Keratinocyte (primary cell): ENCODE data around the gene EVI5L. TPM values are rescaled to one million over a fixed set of nuclear protein-coding genes. Genes with fewer than 3 reads are reported as not detected.

Experiments
- DNase-seq: peaks from one replicate; pipeline ENCODE4 v3.0.0-alpha.2; 2011; ENCODE audit warnings: low read depth, missing footprints, low spot score
- FAIRE-seq: peaks from 2 replicates; lab custom pipeline; 2011; peaks lifted over from hg19 to GRCh38; lab: Jason Lieb, UNC
- H2AFZ ChIP-seq: 2 replicates; pipeline ENCODE4 v1.6.0; 2012; ENCODE audit warnings: low read length, control low read depth, inconsistent platforms; ENCODE audit not compliant: control insufficient read depth
- H3K27ac ChIP-seq: 2 replicates; pipeline ENCODE4 v1.5.1; 2011; ENCODE audit warnings: low read length; ENCODE audit not compliant: control insufficient read depth, insufficient read depth
- H3K27me3 ChIP-seq: 3 replicates; pipeline ENCODE4 v1.6.0; 2011; ENCODE audit warnings: low read length; ENCODE audit not compliant: control insufficient read depth, insufficient read depth; ENCODE audit errors: extremely low read depth
- H3K36me3 ChIP-seq, 2 experiments: 2 replicates in 1 of 2; 3 replicates in 1 of 2; pipeline ENCODE4 v1.5.1; 2011; ENCODE audit warnings: low read length in 2 of 2, mild to moderate bottlenecking in 1 of 2; ENCODE audit not compliant: control insufficient read depth in 2 of 2, insufficient read depth in 2 of 2; ENCODE audit errors: extremely low read depth in 1 of 2
- H3K4me1 ChIP-seq: 3 replicates; pipeline ENCODE4 v1.5.1; 2011; ENCODE audit warnings: low read length; ENCODE audit not compliant: control insufficient read depth, insufficient read depth; ENCODE audit errors: extremely low read depth
- H3K4me2 ChIP-seq: 3 replicates; pipeline ENCODE4 v1.6.0; 2011; ENCODE audit warnings: low read depth, low read length; ENCODE audit not compliant: control insufficient read depth, insufficient read depth; ENCODE audit errors: extremely low read depth
- H3K4me3 ChIP-seq, 3 experiments: fragments of 200-600 bp in 1 of 3; sonication (generic) in 1 of 3; 2 replicates in 2 of 3; 3 replicates in 1 of 3; pipeline ENCODE4 v1.5.1; 2011 to 2016; ENCODE audit warnings: low read length in 3 of 3, mild to moderate bottlenecking in 3 of 3, control low read depth in 2 of 3, inconsistent platforms in 1 of 3, low read depth in 1 of 3, mixed read lengths in 1 of 3, mixed run types in 1 of 3, moderate library complexity in 1 of 3; ENCODE audit not compliant: control insufficient read depth in 2 of 3, insufficient read depth in 2 of 3; ENCODE audit errors: extremely low read depth in 1 of 3
- H3K79me2 ChIP-seq: 2 replicates; pipeline ENCODE4 v1.6.0; 2012; ENCODE audit warnings: low read length; ENCODE audit not compliant: control insufficient read depth, insufficient read depth
- H3K9ac ChIP-seq: 3 replicates; pipeline ENCODE4 v1.6.0; 2011; ENCODE audit warnings: low read length; ENCODE audit not compliant: control insufficient read depth, insufficient read depth; ENCODE audit errors: extremely low read depth
- H3K9me1 ChIP-seq: 3 replicates; pipeline ENCODE4 v1.6.0; 2011; ENCODE audit warnings: low read length; ENCODE audit not compliant: control insufficient read depth, insufficient read depth; ENCODE audit errors: extremely low read depth
- H3K9me3 ChIP-seq: 2 replicates; pipeline ENCODE4 v1.5.1; 2012; ENCODE audit warnings: low read depth, low read length; ENCODE audit not compliant: control insufficient read depth
- H4K20me1 ChIP-seq: 3 replicates; pipeline ENCODE4 v1.6.0; 2011; ENCODE audit warnings: low read length; ENCODE audit not compliant: control insufficient read depth, insufficient read depth; ENCODE audit errors: extremely low read depth
- EZH2 ChIP-seq: IDR thresholded peaks from one replicate; pipeline ENCODE4 v1.6.1; 2012; ENCODE audit warnings: inconsistent platforms, mild to moderate bottlenecking, low read length, moderate library complexity
- dilution Hi-C: fragments of 300-500 bp; cut with MboI; formaldehyde crosslinking; loops from one replicate; pipeline ENCODE4 v1.7.0; 2020; ENCODE audit warnings: low sequenced_read_pairs; ENCODE audit not compliant: extremely low pct_ligation_motif_present
- polyA plus RNA-seq, 5 experiments: library from polyadenylated mRNA; depleted of rRNA in 3 of 5; stranded (reverse) in 3 of 5; stranded (forward) in 1 of 5; unstranded in 1 of 5; fragments of >200 nt; gene quantifications; 1 replicate in 1 of 5; 2 replicates in 3 of 5; 3 replicates in 1 of 5; pipeline versions ENCODE4 v1.2.1 to v1.2.3, GENCODE V29; 2011 to 2012; ENCODE audit warnings: missing spikeins in 2 of 5, low read depth in 1 of 5, low replicate concordance in 1 of 5
- TF ChIP-seq, protein P1 (sequence below), 3 experiments: IDR thresholded peaks in 1 of 3; conservative IDR thresholded peaks in 1 of 3; optimal IDR thresholded peaks in 1 of 3; 2 replicates in 2 of 3; 3 replicates in 1 of 3; pipeline versions ENCODE3 to v1.5.1; 2011; ENCODE audit warnings: low read length in 3 of 3, mild to moderate bottlenecking in 3 of 3, moderate library complexity in 2 of 3, control low read depth in 1 of 3, inconsistent platforms in 1 of 3; ENCODE audit not compliant: insufficient read depth in 2 of 3; ENCODE audit errors: extremely low read depth in 1 of 3

The EVI5L gene
- polyA plus RNA-seq, 1 donor (not counting 4 experiments of a cell fraction or from before 2014, with no cell fraction given): 7.5 TPM

DNA sequence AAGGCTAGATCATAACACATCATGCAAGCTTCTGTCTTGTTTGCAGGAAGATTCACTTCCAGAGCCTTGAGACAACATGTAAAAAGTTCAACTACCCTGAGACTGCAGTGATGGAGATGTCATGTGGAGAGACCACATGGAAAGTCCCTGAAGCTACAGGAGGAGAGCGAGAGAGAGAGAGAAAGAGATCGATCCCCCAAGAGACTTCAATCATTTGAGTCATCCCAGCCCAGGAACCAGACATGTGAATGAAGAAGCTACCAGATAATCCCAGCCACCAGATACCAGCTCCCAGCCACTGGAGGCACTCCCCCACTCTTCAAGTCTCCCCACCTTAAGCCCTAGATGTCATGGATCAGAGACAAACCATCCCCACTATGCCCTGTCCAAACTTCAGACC lies 10.7 kb upstream of the EVI5L start:
- Histone ChIP-seq H3K79me2 (no peaks in the 10 kb centered on the region), H4K20me1 (no peaks in the 10 kb centered on the region), H3K9me1 (no peaks in the 10 kb centered on the region), H3K4me3 (no peak overlapping the region), H3K9ac (no peak overlapping the region), H3K27me3 (no peaks in the 10 kb centered on the region), H3K4me2 (no peak overlapping the region), H3K4me1 (peaks cover 7% of the 10 kb centered on the region), H3K9me3 (peaks cover 2% of the 10 kb centered on the region), H3K27ac (no peak overlapping the region), H2AFZ (no peak overlapping the region), H3K36me3 (no peaks in the 10 kb centered on the region)
- no peak for FAIRE-seq
- dilution Hi-C loops: no loop called here
- DNase-seq: no peak
- TF ChIP-seq, protein P1, sequence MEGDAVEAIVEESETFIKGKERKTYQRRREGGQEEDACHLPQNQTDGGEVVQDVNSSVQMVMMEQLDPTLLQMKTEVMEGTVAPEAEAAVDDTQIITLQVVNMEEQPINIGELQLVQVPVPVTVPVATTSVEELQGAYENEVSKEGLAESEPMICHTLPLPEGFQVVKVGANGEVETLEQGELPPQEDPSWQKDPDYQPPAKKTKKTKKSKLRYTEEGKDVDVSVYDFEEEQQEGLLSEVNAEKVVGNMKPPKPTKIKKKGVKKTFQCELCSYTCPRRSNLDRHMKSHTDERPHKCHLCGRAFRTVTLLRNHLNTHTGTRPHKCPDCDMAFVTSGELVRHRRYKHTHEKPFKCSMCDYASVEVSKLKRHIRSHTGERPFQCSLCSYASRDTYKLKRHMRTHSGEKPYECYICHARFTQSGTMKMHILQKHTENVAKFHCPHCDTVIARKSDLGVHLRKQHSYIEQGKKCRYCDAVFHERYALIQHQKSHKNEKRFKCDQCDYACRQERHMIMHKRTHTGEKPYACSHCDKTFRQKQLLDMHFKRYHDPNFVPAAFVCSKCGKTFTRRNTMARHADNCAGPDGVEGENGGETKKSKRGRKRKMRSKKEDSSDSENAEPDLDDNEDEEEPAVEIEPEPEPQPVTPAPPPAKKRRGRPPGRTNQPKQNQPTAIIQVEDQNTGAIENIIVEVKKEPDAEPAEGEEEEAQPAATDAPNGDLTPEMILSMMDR (optimal IDR thresholded peaks at IDR 0.05 in 1 of 3, IDR thresholded peaks at IDR 0.05 in 1 of 3, conservative IDR thresholded peaks at IDR 0.05 in 1 of 3; ENCODE audit: extremely low read depth in 1 of 3, insufficient read depth in 2 of 3, low read length in 3 of 3): no peak
- no peak for TF ChIP-seq EZH2

DNA sequence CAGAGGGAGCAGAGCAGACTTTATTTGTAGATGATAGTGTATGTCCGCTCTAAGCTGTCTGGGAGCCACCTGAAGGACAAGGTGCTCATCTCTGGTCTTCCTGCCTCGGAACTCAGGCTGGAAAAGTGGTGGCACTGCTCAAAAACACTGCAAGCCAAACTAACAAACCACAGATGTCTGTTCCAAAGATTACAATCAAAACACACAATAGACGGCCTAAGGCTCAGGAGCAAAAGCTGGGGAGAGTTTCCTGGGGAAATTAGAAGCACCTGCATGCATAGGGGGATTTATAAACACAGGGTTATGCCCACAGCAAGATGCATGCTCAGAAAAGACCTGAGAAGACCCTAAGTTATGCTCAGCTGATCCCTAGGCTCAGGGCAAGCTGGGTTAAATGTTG lies 9.4 kb upstream of the EVI5L start:
- dilution Hi-C loops: no loop called here
- FAIRE-seq: no peak
- no peaks in the 10 kb centered on the region for H3K9me1 ChIP-seq

More for the DNA sequence above, 9.4 kb upstream of the EVI5L start:
- peaks cover 2% of the 10 kb centered on the region for H3K9me3 ChIP-seq
- no peak overlapping the region for H3K9ac ChIP-seq
- H3K4me3 ChIP-seq: no peak overlapping the region
- no peaks in the 10 kb centered on the region for H3K36me3 ChIP-seq
- peaks cover under 1% of the 10 kb centered on the region for H3K4me1 ChIP-seq
- H2AFZ ChIP-seq: no peak overlapping the region
- no peak overlapping the region for H3K4me2 ChIP-seq
- no peak for DNase-seq
- TF ChIP-seq, protein P1 (optimal IDR thresholded peaks at IDR 0.05 in 1 of 3, IDR thresholded peaks at IDR 0.05 in 1 of 3, conservative IDR thresholded peaks at IDR 0.05 in 1 of 3; ENCODE audit: extremely low read depth in 1 of 3, insufficient read depth in 2 of 3, low read length in 3 of 3): no peak
- TF ChIP-seq EZH2: no peak
- H4K20me1 ChIP-seq: no peaks in the 10 kb centered on the region
- H3K79me2 ChIP-seq: no peaks in the 10 kb centered on the region
- no peak overlapping the region for H3K27ac ChIP-seq
- H3K27me3 ChIP-seq: no peaks in the 10 kb centered on the region
